GM12878 (cell line): ENCODE results near the gene NOL12. TPM values are rescaled to one million over a fixed set of nuclear protein-coding genes. Genes with fewer than 3 reads are reported as not detected.

Source experiments
- ATF7 ChIP-seq: fragments of 450-650 bp; IDR thresholded peaks from 2 replicates; pipeline ENCODE4 v1.6.1; 2016; ENCODE audit warnings: low read depth, mild to moderate bottlenecking
- FOS ChIP-seq: IDR thresholded peaks from 3 replicates; pipeline ENCODE4 v1.6.1; 2011; ENCODE audit warnings: borderline replicate concordance; ENCODE audit not compliant: insufficient read length; ENCODE audit errors: extremely low read depth
- MYC ChIP-seq: IDR thresholded peaks from 2 replicates; pipeline ENCODE4 v1.6.1; 2011; ENCODE audit warnings: mild to moderate bottlenecking, low read length, moderate library complexity, inconsistent platforms; ENCODE audit not compliant: insufficient read depth, insufficient replicate concordance, insufficient read length, severe bottlenecking
- NFIC ChIP-seq: IDR thresholded peaks from 2 replicates; pipeline ENCODE4 v1.6.1; 2012; ENCODE audit warnings: low read depth, mild to moderate bottlenecking, inconsistent platforms, low read length, moderate library complexity
- RCOR1 ChIP-seq: conservative IDR thresholded peaks from 2 replicates; pipeline ENCODE4 v1.6.1; 2012; ENCODE audit warnings: low read depth, low read length, improper control_type of control experiment
- STAT1 ChIP-seq: fragments of 450-650 bp; conservative IDR thresholded peaks from 2 replicates; pipeline ENCODE4 v1.6.1; 2014; ENCODE audit warnings: antibody characterized with exemption, mild to moderate bottlenecking
- polyA plus RNA-seq, 11 experiments: library from polyadenylated mRNA; depleted of rRNA in 4 of 11; unstranded in 6 of 11; stranded (reverse) in 5 of 11; fragments of >200 nt; fragmentation: Nextera tagmentation in 4 of 11; fragmentation: Illumina TruSeq in 1 of 11; extraction: Ambion mirVana in 4 of 11; extraction: Trizol in 1 of 11; gene quantifications; 1 replicate in 1 of 11; 2 replicates in 10 of 11; pipeline versions ENCODE4 v1.2.1 to v1.2.3, GENCODE V29; 2011 to 2016; ENCODE audit warnings: inconsistent platforms in 2 of 11, missing spikeins in 2 of 11, low read depth in 1 of 11
- total RNA-seq, 4 experiments: library from RNA; depleted of rRNA in 3 of 4; stranded (reverse); fragments of >200 nt in 3 of 4; fragmentation: Illumina TruSeq in 1 of 4; extraction: Trizol in 1 of 4; gene quantifications; 2 replicates each; pipeline versions ENCODE4 v1.2.1 to v1.2.3, GENCODE V29; 2013 to 2021
- TF ChIP-seq, protein P1 (sequence below): IDR thresholded peaks from 2 replicates; pipeline ENCODE4 v1.6.1; 2012; ENCODE audit warnings: mild to moderate bottlenecking, low read depth, low read length
- TF ChIP-seq, protein P2 (sequence below): fragments of 450-650 bp; IDR thresholded peaks from 2 replicates; pipeline ENCODE4 v1.6.1; 2017; ENCODE audit warnings: low read depth, mild to moderate bottlenecking, moderate library complexity

NOL12 gene
- total and polyA plus RNA-seq, 10 of the 15 experiments (the other 5 are each of a cell fraction or from before 2014, with no cell fraction given): 3.3 to 69.4 (median 41.1) TPM

DNA sequence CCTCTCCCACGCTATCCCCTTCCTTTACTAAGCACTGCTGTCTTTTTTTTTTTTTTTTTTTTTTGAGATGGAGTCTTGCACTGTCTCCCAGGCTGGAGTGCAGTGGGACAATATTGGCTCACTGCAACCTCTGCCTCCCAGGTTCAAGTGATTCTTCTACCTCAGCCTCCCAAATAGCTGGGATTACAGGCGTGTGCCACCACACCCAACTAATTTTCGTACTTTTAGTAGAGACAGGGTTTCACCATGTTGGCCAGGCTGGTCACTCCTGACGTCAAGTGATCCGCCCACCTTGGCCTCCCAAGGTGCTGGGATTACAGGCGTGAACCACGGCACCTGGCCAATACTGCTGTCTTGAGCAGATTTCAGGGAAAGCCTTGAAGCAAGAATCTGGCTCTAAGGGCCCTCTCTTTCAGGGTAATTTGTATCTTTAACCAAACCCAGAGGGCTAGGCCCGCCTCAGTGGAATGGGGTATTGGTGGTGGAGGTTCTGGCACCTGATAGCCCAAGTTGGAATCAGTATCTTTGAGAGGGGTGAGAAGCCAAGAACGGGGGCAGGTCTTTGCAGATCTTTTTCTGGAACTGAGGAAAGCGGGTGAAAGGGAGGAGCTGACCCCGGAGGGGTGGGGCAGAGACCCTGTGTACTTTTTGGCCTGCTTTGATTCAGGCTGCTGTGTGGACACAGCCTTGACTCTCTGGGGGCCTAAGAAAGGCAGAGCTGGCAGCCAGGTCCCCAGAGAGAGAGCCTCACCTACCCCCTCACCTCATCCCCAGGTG, 47.7 kb downstream of the NOL12 start (continued):
- TF ChIP-seq, protein P1, sequence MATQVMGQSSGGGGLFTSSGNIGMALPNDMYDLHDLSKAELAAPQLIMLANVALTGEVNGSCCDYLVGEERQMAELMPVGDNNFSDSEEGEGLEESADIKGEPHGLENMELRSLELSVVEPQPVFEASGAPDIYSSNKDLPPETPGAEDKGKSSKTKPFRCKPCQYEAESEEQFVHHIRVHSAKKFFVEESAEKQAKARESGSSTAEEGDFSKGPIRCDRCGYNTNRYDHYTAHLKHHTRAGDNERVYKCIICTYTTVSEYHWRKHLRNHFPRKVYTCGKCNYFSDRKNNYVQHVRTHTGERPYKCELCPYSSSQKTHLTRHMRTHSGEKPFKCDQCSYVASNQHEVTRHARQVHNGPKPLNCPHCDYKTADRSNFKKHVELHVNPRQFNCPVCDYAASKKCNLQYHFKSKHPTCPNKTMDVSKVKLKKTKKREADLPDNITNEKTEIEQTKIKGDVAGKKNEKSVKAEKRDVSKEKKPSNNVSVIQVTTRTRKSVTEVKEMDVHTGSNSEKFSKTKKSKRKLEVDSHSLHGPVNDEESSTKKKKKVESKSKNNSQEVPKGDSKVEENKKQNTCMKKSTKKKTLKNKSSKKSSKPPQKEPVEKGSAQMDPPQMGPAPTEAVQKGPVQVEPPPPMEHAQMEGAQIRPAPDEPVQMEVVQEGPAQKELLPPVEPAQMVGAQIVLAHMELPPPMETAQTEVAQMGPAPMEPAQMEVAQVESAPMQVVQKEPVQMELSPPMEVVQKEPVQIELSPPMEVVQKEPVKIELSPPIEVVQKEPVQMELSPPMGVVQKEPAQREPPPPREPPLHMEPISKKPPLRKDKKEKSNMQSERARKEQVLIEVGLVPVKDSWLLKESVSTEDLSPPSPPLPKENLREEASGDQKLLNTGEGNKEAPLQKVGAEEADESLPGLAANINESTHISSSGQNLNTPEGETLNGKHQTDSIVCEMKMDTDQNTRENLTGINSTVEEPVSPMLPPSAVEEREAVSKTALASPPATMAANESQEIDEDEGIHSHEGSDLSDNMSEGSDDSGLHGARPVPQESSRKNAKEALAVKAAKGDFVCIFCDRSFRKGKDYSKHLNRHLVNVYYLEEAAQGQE: no peak
- no peak for TF ChIP-seq NFIC
- TF ChIP-seq FOS: no peak
- TF ChIP-seq ATF7: no peak
- TF ChIP-seq MYC: no peak
- TF ChIP-seq RCOR1: no peak
- TF ChIP-seq STAT1: no peak
- TF ChIP-seq, protein P2, sequence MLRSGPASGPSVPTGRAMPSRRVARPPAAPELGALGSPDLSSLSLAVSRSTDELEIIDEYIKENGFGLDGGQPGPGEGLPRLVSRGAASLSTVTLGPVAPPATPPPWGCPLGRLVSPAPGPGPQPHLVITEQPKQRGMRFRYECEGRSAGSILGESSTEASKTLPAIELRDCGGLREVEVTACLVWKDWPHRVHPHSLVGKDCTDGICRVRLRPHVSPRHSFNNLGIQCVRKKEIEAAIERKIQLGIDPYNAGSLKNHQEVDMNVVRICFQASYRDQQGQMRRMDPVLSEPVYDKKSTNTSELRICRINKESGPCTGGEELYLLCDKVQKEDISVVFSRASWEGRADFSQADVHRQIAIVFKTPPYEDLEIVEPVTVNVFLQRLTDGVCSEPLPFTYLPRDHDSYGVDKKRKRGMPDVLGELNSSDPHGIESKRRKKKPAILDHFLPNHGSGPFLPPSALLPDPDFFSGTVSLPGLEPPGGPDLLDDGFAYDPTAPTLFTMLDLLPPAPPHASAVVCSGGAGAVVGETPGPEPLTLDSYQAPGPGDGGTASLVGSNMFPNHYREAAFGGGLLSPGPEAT: no peak
